ENCODE measurements around the gene CYP4F2. TPM values are rescaled to one million over a fixed set of nuclear protein-coding genes. Genes with fewer than 3 reads are reported as not detected.

The CYP4F2 gene
- total and polyA plus RNA-seq, 9 of the 15 experiments (the other 6 are each of a cell fraction or from before 2014, with no cell fraction given) = 0.10 to 0.56 (median 0.32) TPM; not detected in 2

- Histone ChIP-seq H3K4me2 (ENCODE audit: insufficient read depth, low read length) (no peak overlapping the region), H4K20me1 (replicated peaks; ENCODE audit: control insufficient read depth, insufficient read depth, low read length) (no peaks in the 10 kb centered on the region)
- BruUV-seq (replicated peaks) = no TSS peak
These were observed 21.4 kb upstream of the CYP4F2 start for GRCh38 chr19:15919243-15919642.

GRCh38 chr19:15915109-15915508 is 17.2 kb upstream of the CYP4F2 start:
- Histone ChIP-seq H3K4me3 (no peak overlapping the region), H3K9me3 (replicated peaks; ENCODE audit: control insufficient read depth, insufficient read depth, low read depth, low read length) (no peaks in the 10 kb centered on the region), H3K79me2 (ENCODE audit: control insufficient read depth, insufficient read depth, low read length) (no peaks in the 10 kb centered on the region), H3K27me3 (ENCODE audit: control insufficient read depth in 2 of 2, insufficient read depth in 2 of 2, low read length in 2 of 2) (peaks cover 3 to 10% of the 10 kb centered on the region in 2 experiments; a peak in 3 of 5 replicates), H3K4me1 (replicated peaks in 1 of 2; ENCODE audit: control insufficient read depth in 2 of 2, insufficient read depth in 2 of 2, low read length in 2 of 2) (peaks cover 0 to 6% of the 10 kb centered on the region in 2 experiments; a peak in 2 of 5 replicates), H3K9me1 (ENCODE audit: control insufficient read depth, insufficient read depth, low read length) (no peaks in the 10 kb centered on the region), H2AFZ (ENCODE audit: low read depth, low read length) (no peak overlapping the region), H3K4me2 (ENCODE audit: insufficient read depth, low read length) (no peak overlapping the region), H4K20me1 (replicated peaks; ENCODE audit: control insufficient read depth, insufficient read depth, low read length) (no peaks in the 10 kb centered on the region), H3K36me3 (ENCODE audit: control insufficient read depth, insufficient read depth, low read length) (no peaks in the 10 kb centered on the region), H3K27ac (ENCODE audit: extremely low read depth, low read depth, low read length) (no peak overlapping the region), H3K9ac (ENCODE audit: insufficient read depth in 1 of 2, low read depth in 2 of 2, low read length in 2 of 2) (no peak overlapping the region)
- FAIRE-seq = no peak
- intact Hi-C loops (cut with micrococcal nuclease) = no loop called here
- no peak for DNase-seq (ENCODE audit: extremely low read depth in 1 of 4, low spot score in 3 of 4)
- POLR2A ChIA-PET = no interaction called here
- CTCF ChIA-PET (ENCODE audit: low intra/inter-chr PET ratio) = no interaction called here
- WGBS (ENCODE audit: insufficient coverage, low coverage, missing lambda C conversion rate) = 0% methylated on average over 2 of the region's 2 CpGs
- ATAC-seq = no peak
- BruUV-seq (replicated peaks) = no TSS peak
- TF ChIP-seq RBM25 (IDR thresholded peaks at IDR 0.05; ENCODE audit: low read depth, low read length, severe bottlenecking) (peak; percentile 59), CAMTA2 (CRISPR knock-in tag; conservative IDR thresholded peaks at IDR 0.05) (no peak)
- in situ Hi-C loops (cut with MboI) = no loop called here

More at GRCh38 chr19:15919243-15919642, 21.4 kb upstream of the CYP4F2 start:
- H3K4me3 ChIP-seq = no peak overlapping the region
- in situ Hi-C loops (cut with MboI) = no loop called here
- DNase-seq (ENCODE audit: extremely low read depth in 1 of 4, low spot score in 3 of 4) = no peak
- H3K27me3 ChIP-seq (ENCODE audit: control insufficient read depth in 2 of 2, insufficient read depth in 2 of 2, low read length in 2 of 2) = no peaks in the 10 kb centered on the region; a peak in 1 of 5 replicates
- H3K9me3 ChIP-seq (replicated peaks; ENCODE audit: control insufficient read depth, insufficient read depth, low read depth, low read length) = no peaks in the 10 kb centered on the region
- intact Hi-C loops (cut with micrococcal nuclease) = no loop called here
- no peaks in the 10 kb centered on the region for H3K4me1 ChIP-seq (replicated peaks in 1 of 2; ENCODE audit: control insufficient read depth in 2 of 2, insufficient read depth in 2 of 2, low read length in 2 of 2)
- no peaks in the 10 kb centered on the region for H3K79me2 ChIP-seq (ENCODE audit: control insufficient read depth, insufficient read depth, low read length)
- no peak for FAIRE-seq
- WGBS (ENCODE audit: insufficient coverage, low coverage, missing lambda C conversion rate) = 0% methylated on average over 4 of the region's 4 CpGs
- H3K9me1 ChIP-seq (ENCODE audit: control insufficient read depth, insufficient read depth, low read length) = peaks cover 3% of the 10 kb centered on the region
- CTCF ChIA-PET (ENCODE audit: low intra/inter-chr PET ratio) = interaction anchor here (0.6 kb wide), 1 partner anchor 167 kb away, joined by 4 read pairs; no protein-coding TSS in a partner anchor
- POLR2A ChIA-PET = no interaction called here
- no peaks in the 10 kb centered on the region for H3K36me3 ChIP-seq (ENCODE audit: control insufficient read depth, insufficient read depth, low read length)
- ATAC-seq = no peak
- no peak overlapping the region for H3K27ac ChIP-seq (ENCODE audit: extremely low read depth, low read depth, low read length)
- H3K9ac ChIP-seq (ENCODE audit: insufficient read depth in 1 of 2, low read depth in 2 of 2, low read length in 2 of 2) = no peak overlapping the region
- TF ChIP-seq ZNF316 (IDR thresholded peaks at IDR 0.05) (no peak), ZNF830 (CRISPR knock-in tag; IDR thresholded peaks at IDR 0.05) (no peak), ZNF133 (CRISPR knock-in tag; IDR thresholded peaks at IDR 0.05) (no peak), DACH1 (IDR thresholded peaks at IDR 0.05; ENCODE audit: partially characterized antibody) (peak; percentile 79), THRB (CRISPR knock-in tag; conservative IDR thresholded peaks at IDR 0.05) (no peak)
- H2AFZ ChIP-seq (ENCODE audit: low read depth, low read length) = no peak overlapping the region

Measured in K562 (cell line).